ENCODE data around the gene EMC6.

- TF ChIP-seq POLR2AphosphoS5 (IDR thresholded peaks at IDR 0.05; ENCODE audit: borderline replicate concordance, low read depth, low read length) (no peak), EZH2 (IDR thresholded peaks at IDR 0.05) (no peak)
These were observed 31.3 kb downstream of the EMC6 start for GRCh38 chr17:3699951-3700350.
